Skeletal muscle tissue (tissue), 4 donors: Measurements from ENCODE around the gene ORM2. TPM values are rescaled to one million over a fixed set of nuclear protein-coding genes. Genes with fewer than 3 reads are reported as not detected.
"Not testable (repeated sequence)": the region's sequence is repeated elsewhere in the genome, so short reads cannot be mapped to it uniquely, and the experiment has no call there.

ENCODE experiments used
- H3K27ac ChIP-seq: one replicate; pipeline ENCODE4 v1.7.0; 2013; ENCODE audit warnings: mild to moderate bottlenecking, low read depth, low read length, inconsistent platforms
- H3K27me3 ChIP-seq, 3 donors: one replicate each; pipeline ENCODE4 v1.7.0; 2013; ENCODE audit warnings: low read length in 3 of 3; ENCODE audit not compliant: control insufficient read depth in 3 of 3, insufficient read depth in 3 of 3
- H3K36me3 ChIP-seq, 3 donors: one replicate each; pipeline ENCODE4 v1.7.0; 2013; ENCODE audit warnings: low read length in 3 of 3; ENCODE audit not compliant: control insufficient read depth in 3 of 3, insufficient read depth in 3 of 3
- H3K4me1 ChIP-seq, 3 donors: one replicate each; pipeline ENCODE4 v1.7.0; 2013; ENCODE audit warnings: low read length in 3 of 3, mild to moderate bottlenecking in 3 of 3; ENCODE audit not compliant: control insufficient read depth in 3 of 3, insufficient read depth in 3 of 3
- H3K4me3 ChIP-seq, 3 donors: one replicate each; pipeline ENCODE4 v1.7.0; 2013; ENCODE audit warnings: low read length in 3 of 3
- H3K9ac ChIP-seq, 3 donors: one replicate each; pipeline ENCODE4 v1.7.0; 2013; ENCODE audit warnings: low read length in 3 of 3, mild to moderate bottlenecking in 3 of 3, moderate library complexity in 2 of 3, low read depth in 1 of 3
- H3K9me3 ChIP-seq, 3 donors: one replicate each; pipeline ENCODE4 v1.7.0; 2013; ENCODE audit warnings: low read length in 3 of 3; ENCODE audit not compliant: control insufficient read depth in 3 of 3
- total RNA-seq: library from RNA; depleted of rRNA; stranded (reverse); fragments of >200 nt; gene quantifications from one replicate; pipeline ENCODE4 v1.2.3, GENCODE V29; 2014
- donor health status: Osteomylitis.

ORM2 gene
- total RNA-seq, 1 donor from 2014 or later = not detected

GRCh38 chr9:114313186-114313585 lies 16.5 kb upstream of the ORM2 start:
- no peaks in the 10 kb centered on the region for H3K4me1 ChIP-seq

GRCh38 chr9:114314256-114314867 lies 15.3 kb upstream of the ORM2 start:
- Histone ChIP-seq H3K27ac (no peak overlapping the region), H3K4me1 (no peaks in the 10 kb centered on the region), H3K4me3 (no peak overlapping the region), H3K9me3 (peaks cover 0 to 2% (median 0%) of the 10 kb centered on the region in 3 donors), H3K36me3 (peaks cover 0 to 4% (median 3%) of the 10 kb centered on the region in 3 donors), H3K9ac (no peak overlapping the region), H3K27me3 (peaks cover 0 to 2% (median 0%) of the 10 kb centered on the region in 3 donors)

More at GRCh38 chr9:114313186-114313585, 16.5 kb upstream of the ORM2 start:
- Histone ChIP-seq H3K9ac (no peak overlapping the region), H3K9me3 (peaks cover 0 to 2% (median 0%) of the 10 kb centered on the region in 3 donors), H3K27me3 (no peaks in the 10 kb centered on the region), H3K27ac (no peak overlapping the region), H3K4me3 (no peak overlapping the region), H3K36me3 (peaks cover 0 to 4% (median 3%) of the 10 kb centered on the region in 3 donors)

- Histone ChIP-seq H3K9ac (no peak overlapping the region), H3K36me3 (peaks cover 0 to 4% (median 3%) of the 10 kb centered on the region in 3 donors), H3K9me3 (peaks cover 0 to 2% (median 0%) of the 10 kb centered on the region in 3 donors), H3K4me1 (no peaks in the 10 kb centered on the region), H3K27me3 (peaks cover 0 to 2% (median 0%) of the 10 kb centered on the region in 3 donors), H3K4me3 (no peak overlapping the region), H3K27ac (no peak overlapping the region)
These were observed 14.6 kb upstream of the ORM2 start for GRCh38 chr9:114314881-114315722.

- Histone ChIP-seq H3K9ac (no peak overlapping the region), H3K36me3 (peaks cover 0 to 4% (median 0%) of the 10 kb centered on the region in 3 donors), H3K27ac (no peak overlapping the region), H3K4me3 (no peak overlapping the region), H3K9me3 (peaks cover 0 to 2% (median 0%) of the 10 kb centered on the region in 3 donors), H3K27me3 (peaks cover 0 to 2% (median 0%) of the 10 kb centered on the region in 3 donors), H3K4me1 (no peaks in the 10 kb centered on the region)
These were observed 13.8 kb upstream of the ORM2 start for GRCh38 chr9:114315723-114316363.

- Histone ChIP-seq H3K9me3 (peaks cover 0 to 2% (median 0%) of the 10 kb centered on the region in 3 donors), H3K27ac (no peak overlapping the region), H3K4me1 (no peaks in the 10 kb centered on the region), H3K4me3 (no peak overlapping the region), H3K36me3 (peaks cover 0 to 4% (median 0%) of the 10 kb centered on the region in 3 donors), H3K9ac (no peak overlapping the region), H3K27me3 (peaks cover 0 to 2% (median 0%) of the 10 kb centered on the region in 3 donors)
These were observed 13.0 kb upstream of the ORM2 start for GRCh38 chr9:114316605-114317230.

GRCh38 chr9:114317665-114318357 lies 11.9 kb upstream of the ORM2 start:
- Histone ChIP-seq H3K36me3 (no peaks in the 10 kb centered on the region), H3K9me3 (peaks cover 0 to 2% (median 0%) of the 10 kb centered on the region in 3 donors), H3K9ac (no peak overlapping the region), H3K4me3 (no peak overlapping the region), H3K27me3 (peaks cover 0 to 2% (median 0%) of the 10 kb centered on the region in 3 donors), H3K4me1 (no peaks in the 10 kb centered on the region), H3K27ac (no peak overlapping the region)

GRCh38 chr9:114318416-114318815 lies 11.3 kb upstream of the ORM2 start:
- H3K27me3 ChIP-seq = peaks cover 0 to 2% (median 0%) of the 10 kb centered on the region in 3 donors
- no peak overlapping the region for H3K4me3 ChIP-seq
- peaks cover 0 to 2% (median 0%) of the 10 kb centered on the region in 3 donors for H3K9me3 ChIP-seq
- H3K9ac ChIP-seq = no peak overlapping the region
- H3K27ac ChIP-seq = no peak overlapping the region
- H3K4me1 ChIP-seq = no peaks in the 10 kb centered on the region
- H3K36me3 ChIP-seq = no peaks in the 10 kb centered on the region

- no peaks in the 10 kb centered on the region for H3K4me1 ChIP-seq
- H3K36me3 ChIP-seq = no peaks in the 10 kb centered on the region
- no peak overlapping the region for H3K27ac ChIP-seq
- H3K9me3 ChIP-seq = peaks cover 0 to 2% (median 0%) of the 10 kb centered on the region in 3 donors
- H3K4me3 ChIP-seq = no peak overlapping the region
- H3K27me3 ChIP-seq = peaks cover 0 to 3% (median 2%) of the 10 kb centered on the region in 3 donors
- H3K9ac ChIP-seq = no peak overlapping the region
These were observed 10.5 kb upstream of the ORM2 start for GRCh38 chr9:114319147-114319546.

- not testable (repeated sequence) for H3K36me3 ChIP-seq, H3K4me1 ChIP-seq, H3K27ac ChIP-seq, H3K9ac ChIP-seq, H3K4me3 ChIP-seq, H3K27me3 ChIP-seq, H3K9me3 ChIP-seq
These were observed 9.0 kb upstream of the ORM2 start for GRCh38 chr9:114320710-114321109.
